Fibroblast of peridontal ligament (primary cell): ENCODE measurements around the gene NR0B1.

Experiments
- DNase-seq: peaks from one replicate; pipeline ENCODE4 v3.0.0-alpha.2; 2010; ENCODE audit errors: extremely low read depth

Gene NR0B1

DNA sequence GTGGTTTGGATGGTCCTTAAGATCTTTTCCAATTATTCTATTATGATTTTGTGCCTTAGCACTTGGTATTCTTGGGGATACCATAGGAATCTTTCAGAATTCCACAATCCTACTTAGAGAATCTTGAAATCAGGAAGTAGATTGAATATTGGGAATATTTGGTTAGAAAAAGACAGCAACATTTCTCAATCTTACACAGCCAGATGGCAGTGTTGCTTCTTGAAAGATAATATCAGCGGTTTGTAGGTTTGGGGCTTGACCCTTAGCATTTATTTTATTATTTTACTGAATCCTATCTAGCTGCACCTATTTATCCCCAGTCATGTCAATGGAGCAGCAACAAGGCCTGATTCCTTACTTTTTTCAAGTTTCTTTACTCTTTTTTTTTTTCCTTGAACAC, 33.7 kb downstream of the NR0B1 start:
- DNase-seq: peak; percentile 57

DNA sequence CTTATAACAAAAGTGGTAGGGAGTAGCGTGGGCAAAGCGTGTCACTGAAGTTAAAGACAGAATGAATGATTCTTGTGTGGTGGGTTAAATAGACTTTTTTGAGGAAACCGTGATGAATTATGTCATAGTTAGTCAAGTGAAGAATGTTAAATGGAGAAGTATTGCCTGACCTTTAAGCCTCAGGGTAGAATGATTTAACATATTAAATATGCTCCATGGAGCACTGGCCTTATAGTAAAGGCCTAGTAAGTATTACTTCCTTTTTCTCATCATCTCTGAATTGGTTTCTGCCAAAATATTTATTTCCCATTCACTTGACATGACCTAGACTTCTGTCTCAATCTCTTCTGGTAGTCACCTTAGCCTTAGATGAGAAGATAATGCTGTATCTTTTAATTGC, 38.6 kb downstream of the NR0B1 start:
- DNase-seq: no peak

GRCh38 chrX:30262763-30263162, 46.4 kb downstream of the NR0B1 start:
- DNase-seq: no peak

- no peak for DNase-seq
These were observed 48.2 kb downstream of the NR0B1 start for GRCh38 chrX:30261012-30261411.

- no peak for DNase-seq
These were observed 49.3 kb downstream of the NR0B1 start for GRCh38 chrX:30259927-30260326.
